Measurements from ENCODE around the gene HES5. TPM values are rescaled to one million over a fixed set of nuclear protein-coding genes. Genes with fewer than 3 reads are reported as not detected.

The HES5 gene
- total and polyA plus RNA-seq, 10 donors = 0.36 to 0.54 (median 0.38) TPM; not detected in 5

DNA sequence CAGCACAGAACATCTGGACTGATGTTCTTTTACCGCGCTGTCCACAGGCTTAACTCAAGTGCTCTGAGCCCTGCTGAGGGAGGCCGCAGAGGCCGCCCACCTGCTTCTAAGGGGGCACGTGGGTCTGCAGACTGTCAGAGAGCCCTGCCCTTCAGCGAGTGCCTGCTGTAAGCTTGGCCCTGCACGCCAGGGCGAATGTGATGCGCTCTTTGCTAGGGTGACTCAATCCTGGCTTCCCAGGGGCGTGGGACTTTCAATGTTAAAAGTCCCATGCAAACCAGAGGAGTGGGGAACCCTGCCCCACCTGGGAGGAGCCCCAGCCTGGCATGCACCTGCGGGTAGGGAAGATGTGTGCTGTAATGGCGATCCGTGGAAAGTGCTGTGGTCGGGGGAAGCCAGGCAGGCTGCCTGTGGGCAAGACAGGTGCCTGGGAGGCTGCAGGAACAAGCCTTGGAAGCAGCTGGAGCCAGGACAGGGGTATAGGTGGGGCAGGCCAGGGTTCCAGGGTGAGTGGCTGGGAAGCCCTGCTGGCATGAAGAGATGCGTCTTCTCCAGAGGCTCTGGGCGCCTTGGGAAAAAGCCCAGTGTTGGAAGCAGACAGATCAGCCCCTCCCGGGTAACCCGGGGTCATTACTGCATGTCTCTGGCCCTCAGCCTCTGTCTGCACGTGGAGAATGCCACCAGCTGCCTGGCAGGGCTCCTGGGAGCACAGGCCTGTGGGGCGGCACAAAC lies 3.1 kb downstream of the HES5 start:
- peaks cover 0 to 7% (median 0%) of the 10 kb centered on the region in 6 donors for H3K36me3 ChIP-seq
- H3K9me3 ChIP-seq = no peaks in the 10 kb centered on the region
- H3K4me3 ChIP-seq = peak overlapping the region; percentile 75 to 99 (median 86)
- peaks cover 0 to 50% (median 26%) of the 10 kb centered on the region in 7 donors for H3K27me3 ChIP-seq (replicated peaks in 1 of 7)
- no peak for DNase-seq
- WGBS, 5 donors = 43 to 51% (median 48%) methylated on average over 16 to 20 of the region's 20 CpGs
- intact Hi-C loops (cut with DNase I; ENCODE audit: low total_unique reads) = no loop called here
- TF ChIP-seq POLR2AphosphoS5 (IDR thresholded peaks at IDR 0.05) (no peak), POLR2A (IDR thresholded peaks at IDR 0.05) (no peak)
- TF ChIP-seq, protein P1, sequence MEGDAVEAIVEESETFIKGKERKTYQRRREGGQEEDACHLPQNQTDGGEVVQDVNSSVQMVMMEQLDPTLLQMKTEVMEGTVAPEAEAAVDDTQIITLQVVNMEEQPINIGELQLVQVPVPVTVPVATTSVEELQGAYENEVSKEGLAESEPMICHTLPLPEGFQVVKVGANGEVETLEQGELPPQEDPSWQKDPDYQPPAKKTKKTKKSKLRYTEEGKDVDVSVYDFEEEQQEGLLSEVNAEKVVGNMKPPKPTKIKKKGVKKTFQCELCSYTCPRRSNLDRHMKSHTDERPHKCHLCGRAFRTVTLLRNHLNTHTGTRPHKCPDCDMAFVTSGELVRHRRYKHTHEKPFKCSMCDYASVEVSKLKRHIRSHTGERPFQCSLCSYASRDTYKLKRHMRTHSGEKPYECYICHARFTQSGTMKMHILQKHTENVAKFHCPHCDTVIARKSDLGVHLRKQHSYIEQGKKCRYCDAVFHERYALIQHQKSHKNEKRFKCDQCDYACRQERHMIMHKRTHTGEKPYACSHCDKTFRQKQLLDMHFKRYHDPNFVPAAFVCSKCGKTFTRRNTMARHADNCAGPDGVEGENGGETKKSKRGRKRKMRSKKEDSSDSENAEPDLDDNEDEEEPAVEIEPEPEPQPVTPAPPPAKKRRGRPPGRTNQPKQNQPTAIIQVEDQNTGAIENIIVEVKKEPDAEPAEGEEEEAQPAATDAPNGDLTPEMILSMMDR (IDR thresholded peaks at IDR 0.05 in 8 of 11, conservative IDR thresholded peaks at IDR 0.05 in 3 of 11) = no peak
- H3K4me1 ChIP-seq = peaks cover 43 to 95% (median 77%) of the 10 kb centered on the region in 6 donors
- peak overlapping the region in 7 of 8 donors; percentile 78 to 93 (median 83) for H3K27ac ChIP-seq

DNA sequence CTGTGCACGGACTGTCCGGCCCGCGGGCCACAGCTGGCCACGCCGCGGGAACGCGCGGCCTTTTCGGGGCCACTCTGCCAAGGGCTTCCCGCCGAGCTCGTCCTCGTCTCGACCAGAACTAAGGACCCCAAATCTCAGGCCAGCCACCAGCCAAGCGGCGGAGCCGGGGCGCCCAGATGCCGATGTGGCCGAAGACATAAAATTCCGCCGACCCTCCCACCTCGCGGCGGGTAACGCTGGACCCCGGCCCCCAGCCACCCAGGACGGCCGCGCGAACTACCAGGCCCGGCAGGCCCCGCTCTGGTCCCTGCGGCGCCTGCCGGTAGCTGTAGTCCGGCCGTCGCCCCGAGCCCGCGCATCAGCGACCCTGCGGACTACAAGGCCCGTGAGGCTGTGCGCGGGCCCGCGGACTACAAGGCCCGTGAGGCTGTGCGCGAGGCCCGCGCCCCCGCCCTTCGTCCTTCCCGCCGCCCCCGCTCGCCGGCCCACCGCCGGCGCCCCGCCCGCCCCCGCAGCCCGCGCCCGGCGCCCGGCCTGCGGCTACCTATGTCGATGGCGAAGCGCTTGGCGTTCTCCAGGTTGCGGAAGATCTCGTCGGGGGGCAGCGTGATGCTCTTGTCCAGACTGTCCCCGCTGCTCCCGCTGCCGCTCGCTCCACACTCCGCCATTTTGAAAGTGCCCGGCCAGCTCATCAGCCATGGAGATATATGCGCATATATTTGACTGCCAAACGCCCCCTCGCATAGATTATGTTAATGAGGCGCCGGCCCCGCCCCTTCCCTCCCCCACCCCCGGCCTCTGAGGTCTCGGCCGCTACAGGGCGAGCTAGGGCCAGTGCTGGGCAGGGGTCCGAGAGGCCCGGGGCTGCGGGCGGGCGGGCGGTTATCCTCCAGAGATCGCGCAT lies 3.9 kb downstream of the HES5 start, which contains the start of gene PANK4:
TSS of gene PANK4 (minus strand) at position 677 of the 904 bp plus-strand sequence. CDS start at position 668, 9 bp downstream.
- H3K4me1 ChIP-seq = peaks cover 43 to 91% (median 77%) of the 10 kb centered on the region in 6 donors
- peak; percentile 78 to 90 (median 80) for TF ChIP-seq POLR2AphosphoS5 (IDR thresholded peaks at IDR 0.05)
- no peak for TF ChIP-seq POLR2A (IDR thresholded peaks at IDR 0.05)
- TF ChIP-seq, protein P1 (IDR thresholded peaks at IDR 0.05 in 8 of 11, conservative IDR thresholded peaks at IDR 0.05 in 3 of 11) = peak in 6 of 11 experiments; percentile 16 to 52 (median 28)
- H3K27me3 ChIP-seq (replicated peaks in 1 of 7) = peaks cover 0 to 42% (median 17%) of the 10 kb centered on the region in 7 donors
- H3K36me3 ChIP-seq = peaks cover 0 to 15% (median 7%) of the 10 kb centered on the region in 6 donors
- peak within 1 kb of the TSS; percentile 75 to 99 (median 86) for H3K4me3 ChIP-seq
- peak; percentile 98 for DNase-seq
- no peaks in the 10 kb centered on the region for H3K9me3 ChIP-seq
- WGBS, 5 donors = 0 to 1% (median 0%) methylated on average over 30 to 107 of the region's 107 CpGs
- intact Hi-C loops (cut with DNase I; ENCODE audit: low total_unique reads) = no loop called here
- peak within 1 kb of the TSS; percentile 55 to 93 (median 83) for H3K27ac ChIP-seq

DNA sequence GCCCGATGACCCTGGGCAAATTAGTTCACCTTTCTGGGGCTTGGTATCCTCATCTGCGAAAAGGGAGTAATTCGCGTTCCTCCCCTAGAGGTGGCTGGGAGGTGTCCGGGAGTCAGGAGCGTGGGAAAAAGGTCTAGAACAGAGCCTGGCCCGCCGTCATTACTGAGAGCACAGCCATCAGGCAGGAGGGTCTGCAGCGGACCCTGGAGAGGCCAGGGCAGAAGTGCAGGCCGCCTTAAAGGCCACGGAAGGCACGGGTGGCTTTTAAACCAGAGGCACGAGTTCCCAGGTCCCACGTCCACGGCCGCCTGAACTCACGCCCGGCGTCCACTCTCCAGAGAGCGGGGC lies 4.5 kb downstream of the HES5 start:
- WGBS, 5 donors = 6 to 13% (median 7%) methylated on average over 10 to 20 of the region's 20 CpGs

DNA sequence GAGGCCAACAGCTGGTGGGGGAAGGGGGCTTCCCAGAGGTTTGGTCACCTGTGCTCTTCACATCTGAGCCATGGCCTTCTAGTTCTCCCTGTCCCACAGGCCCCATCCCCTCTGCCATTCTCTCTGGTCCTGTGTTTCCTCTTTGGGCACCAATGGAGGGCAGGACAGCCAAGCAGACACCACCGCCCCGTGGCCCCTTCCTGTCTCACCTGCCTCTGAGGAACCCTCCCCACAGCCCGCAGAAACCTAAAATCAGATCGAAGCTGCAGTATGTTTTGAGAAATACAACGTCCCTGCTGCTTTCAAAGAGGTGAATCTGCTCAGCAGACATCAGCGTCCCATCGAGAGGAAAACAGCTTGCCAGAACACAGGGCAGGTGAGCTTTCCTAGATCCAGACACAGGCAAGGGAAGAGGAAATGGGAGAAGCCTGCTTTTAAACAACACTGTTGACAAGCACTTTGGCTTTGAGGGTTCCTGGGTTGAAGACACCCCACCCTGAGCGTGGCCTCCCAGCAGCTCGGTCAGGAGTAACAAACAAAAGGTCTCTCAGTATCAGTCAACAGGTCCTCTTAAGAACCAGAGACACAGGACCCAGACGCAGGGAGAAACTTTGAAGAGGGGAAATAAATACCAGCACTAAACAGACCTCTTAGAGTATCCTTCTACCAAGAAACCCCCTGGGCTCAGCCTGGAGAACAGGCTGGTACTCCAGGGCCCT lies 6.0 kb downstream of the HES5 start:
- peak in 1 of 3 donors; percentile 10 for TF ChIP-seq POLR2AphosphoS5 (IDR thresholded peaks at IDR 0.05)
- TF ChIP-seq, protein P1 (IDR thresholded peaks at IDR 0.05 in 8 of 11, conservative IDR thresholded peaks at IDR 0.05 in 3 of 11) = peak in 1 of 11 experiments; percentile 18
- TF ChIP-seq POLR2A (IDR thresholded peaks at IDR 0.05) = no peak
- DNase-seq = no peak
- Histone ChIP-seq H3K4me1 (peaks cover 36 to 71% (median 57%) of the 10 kb centered on the region in 6 donors), H3K4me3 (peak overlapping the region in 4 of 8 donors; percentile 75 to 99 (median 84)), H3K27ac (peak overlapping the region in 6 of 8 donors; percentile 7 to 70 (median 34)), H3K36me3 (peaks cover 0 to 36% (median 28%) of the 10 kb centered on the region in 6 donors), H3K9me3 (no peaks in the 10 kb centered on the region), H3K27me3 (replicated peaks in 1 of 7) (peaks cover 0 to 21% (median 0%) of the 10 kb centered on the region in 7 donors)
- 54 to 66% (median 62%) methylated on average over 10 of the region's 10 CpGs for WGBS, 5 donors
- intact Hi-C loops (cut with DNase I; ENCODE audit: low total_unique reads) = no loop called here

More for the DNA sequence above, 4.5 kb downstream of the HES5 start:
- H3K4me3 ChIP-seq = peak overlapping the region; percentile 75 to 99 (median 86)
- H3K27me3 ChIP-seq (replicated peaks in 1 of 7) = peaks cover 0 to 36% (median 11%) of the 10 kb centered on the region in 7 donors
- peak in 1 of 3 donors; percentile 5 for TF ChIP-seq POLR2A (IDR thresholded peaks at IDR 0.05)
- TF ChIP-seq POLR2AphosphoS5 (IDR thresholded peaks at IDR 0.05) = no peak
- no peaks in the 10 kb centered on the region for H3K9me3 ChIP-seq
- peaks cover 0 to 21% (median 13%) of the 10 kb centered on the region in 6 donors for H3K36me3 ChIP-seq
- intact Hi-C loops (cut with DNase I; ENCODE audit: low total_unique reads) = no loop called here
- peak overlapping the region; percentile 55 to 93 (median 83) for H3K27ac ChIP-seq
- H3K4me1 ChIP-seq = peaks cover 43 to 84% (median 71%) of the 10 kb centered on the region in 6 donors
- no peak for DNase-seq

Data from spleen (tissue), 11 donors.